GM21526 (cell line): ENCODE data around the gene GRIPAP1.
"Not testable (repeated sequence)": the region's sequence is repeated elsewhere in the genome, so short reads cannot be mapped to it uniquely, and the experiment has no call there.

Source experiments
- ATAC-seq: cut with Tn5 transposase; IDR thresholded peaks from one replicate; pipeline ENCODE4 v1.9.1; 2021; ENCODE audit warnings: moderate library complexity; ENCODE audit not compliant: unreplicated experiment, low FRiP score

The GRIPAP1 gene

DNA sequence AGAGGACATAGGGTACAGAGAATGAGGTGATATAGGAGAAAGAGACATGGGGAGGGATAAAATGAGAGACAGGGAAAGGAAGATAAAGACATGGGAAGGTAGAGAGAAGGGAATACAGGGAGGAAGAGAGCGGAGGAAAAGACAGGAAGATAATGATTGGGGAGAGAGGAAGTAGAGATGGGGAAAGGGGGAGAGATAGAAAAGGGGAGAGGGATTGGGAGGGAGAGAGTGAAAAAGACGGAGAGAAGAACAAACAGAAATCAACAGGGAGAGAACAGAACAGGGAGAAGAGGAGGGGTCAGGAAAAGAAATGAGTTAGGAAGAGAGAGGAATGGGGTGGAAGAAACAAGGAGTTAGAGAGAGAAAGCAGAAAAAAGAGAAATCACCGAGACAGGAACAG, 4.6 kb downstream of the GRIPAP1 start:
- ATAC-seq, result no peak

DNA sequence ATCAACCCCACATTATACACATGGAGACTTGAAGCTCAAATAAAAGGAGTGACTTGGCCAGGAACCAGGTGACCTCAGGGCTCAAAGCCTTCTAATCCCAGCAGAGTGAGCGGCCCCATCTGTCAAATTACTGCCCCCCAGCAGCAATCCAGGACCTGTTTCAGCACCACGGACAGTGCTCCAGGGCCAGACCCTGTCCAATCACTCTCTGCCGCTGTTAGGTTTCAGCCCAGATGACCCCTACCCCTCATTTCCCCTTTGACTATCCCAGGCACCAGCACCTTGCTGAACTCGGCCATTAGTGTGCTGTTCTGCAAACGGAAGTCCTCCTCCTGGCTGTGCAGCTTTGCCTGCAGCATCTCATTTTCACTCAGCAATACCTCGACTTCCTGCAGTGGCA, 5.1 kb downstream of the GRIPAP1 start:
- no peak for ATAC-seq

DNA sequence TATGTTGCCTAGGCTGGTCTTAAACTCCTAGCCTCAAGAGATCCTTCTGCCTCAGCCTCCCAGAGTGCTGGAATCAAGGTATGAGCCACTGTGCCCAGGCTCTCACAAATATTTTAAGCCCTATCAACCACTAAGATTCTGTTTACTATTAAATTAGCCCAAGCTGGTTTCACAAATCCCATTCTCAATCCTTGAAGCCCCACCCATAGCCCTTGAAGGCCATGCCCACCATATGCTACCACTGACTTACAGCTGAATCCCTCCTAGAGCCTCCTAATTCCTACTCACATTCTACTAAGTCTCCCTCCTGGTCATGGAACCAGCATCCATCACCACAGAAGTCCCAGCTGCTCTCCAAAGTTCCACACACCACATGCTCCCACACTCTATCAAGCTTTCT, 9.7 kb downstream of the GRIPAP1 start:
- no peak for ATAC-seq

DNA sequence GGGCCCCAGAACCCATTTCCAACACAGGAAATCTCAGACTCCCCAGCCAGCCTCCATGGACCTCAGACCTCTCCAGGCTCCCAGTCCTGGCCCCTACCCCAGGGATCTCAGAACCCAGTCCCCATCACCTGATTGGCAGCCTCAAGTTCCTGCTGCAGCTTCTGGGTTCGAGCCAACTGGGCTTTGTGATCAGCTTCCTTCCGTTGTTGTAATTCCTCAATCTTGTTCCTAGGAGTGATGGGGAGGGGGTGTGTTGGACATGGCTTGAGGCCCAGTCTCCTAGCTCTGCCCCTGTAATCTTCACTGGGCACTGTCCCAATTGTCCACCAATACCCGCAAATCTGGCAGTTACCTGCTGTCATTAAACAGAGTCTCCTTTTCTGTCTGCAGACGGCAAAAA, 12.6 kb downstream of the GRIPAP1 start:
- ATAC-seq, result no peak

DNA sequence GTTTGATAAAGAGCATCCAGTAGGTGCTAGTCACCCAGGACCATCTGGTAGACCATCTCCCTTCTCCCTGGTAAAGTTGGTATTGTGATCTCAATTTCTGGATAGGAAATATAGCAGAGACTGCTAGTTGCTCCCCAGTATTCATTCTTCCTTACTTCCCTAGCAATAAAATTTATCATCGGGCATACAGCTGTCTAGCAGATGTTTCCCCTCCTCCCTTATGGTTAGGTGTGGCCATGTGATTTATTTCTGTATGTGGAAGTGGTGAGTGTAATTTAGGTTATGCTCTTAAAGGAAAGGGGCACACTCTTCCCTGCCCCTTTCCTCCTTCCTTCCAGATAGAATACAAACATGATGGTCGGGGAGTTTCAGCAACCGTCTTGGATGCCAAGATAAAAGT, 18.2 kb downstream of the GRIPAP1 start:
- no peak for ATAC-seq

DNA sequence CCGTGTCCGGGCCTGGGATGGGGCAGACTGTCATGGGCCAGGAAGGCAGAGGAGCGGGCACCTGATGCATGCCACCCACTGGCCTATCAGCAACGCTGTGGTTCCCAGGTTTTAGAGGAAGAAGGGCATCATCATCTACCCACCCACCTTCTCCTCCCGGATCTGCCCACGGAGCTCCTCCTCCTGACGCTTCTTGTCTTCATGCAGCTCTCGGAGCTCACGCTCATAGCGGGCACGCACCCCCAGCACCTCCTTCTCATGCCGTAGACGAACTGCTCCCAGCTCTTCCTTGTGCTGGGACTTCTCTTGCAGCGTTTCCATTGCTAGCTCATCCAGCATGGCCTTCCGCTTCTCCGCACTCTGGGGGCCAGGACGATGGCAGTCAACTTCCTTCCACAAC, 19.0 kb downstream of the GRIPAP1 start:
- ATAC-seq, result no peak

DNA sequence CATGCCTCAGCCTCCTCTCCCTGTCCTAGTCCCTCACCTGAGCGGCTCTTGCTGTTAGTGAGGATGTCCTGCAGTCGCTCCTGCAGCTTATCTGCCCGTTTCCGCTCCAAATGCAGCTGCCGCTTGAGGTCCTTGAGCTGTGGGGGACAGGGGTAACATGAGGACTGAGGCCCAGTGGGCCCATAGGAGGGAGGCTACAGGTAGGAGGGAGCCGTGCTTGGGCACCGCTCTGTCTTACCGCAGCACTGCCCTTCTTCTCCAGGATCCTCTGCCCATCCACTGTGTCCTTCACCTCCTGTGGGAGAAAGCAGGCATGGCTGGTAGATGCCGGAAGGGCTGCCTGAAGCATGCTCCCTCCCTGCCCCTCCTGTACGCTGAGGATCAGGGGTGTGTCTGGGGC, 20.9 kb downstream of the GRIPAP1 start:
- no peak for ATAC-seq

DNA sequence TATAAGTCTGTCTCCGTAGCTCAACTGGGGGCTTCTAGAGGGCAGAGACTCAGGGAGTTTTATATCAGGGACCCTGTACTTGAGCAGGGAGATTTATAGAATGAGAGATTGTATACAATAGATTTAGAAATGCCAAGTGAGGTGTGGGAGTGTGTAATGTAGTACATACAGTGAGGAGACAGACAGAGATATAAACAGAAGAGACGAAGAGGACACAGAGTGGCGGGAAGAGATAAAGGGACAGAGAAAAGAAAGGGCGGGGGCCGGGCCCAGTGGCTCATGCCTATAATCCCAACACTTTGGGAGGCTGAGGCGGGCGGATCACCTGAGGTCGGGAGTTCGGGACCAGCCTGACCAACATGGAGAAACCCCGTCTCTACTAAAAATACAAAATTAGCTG, 21.7 kb downstream of the GRIPAP1 start:
- ATAC-seq, result not testable (repeated sequence)

DNA sequence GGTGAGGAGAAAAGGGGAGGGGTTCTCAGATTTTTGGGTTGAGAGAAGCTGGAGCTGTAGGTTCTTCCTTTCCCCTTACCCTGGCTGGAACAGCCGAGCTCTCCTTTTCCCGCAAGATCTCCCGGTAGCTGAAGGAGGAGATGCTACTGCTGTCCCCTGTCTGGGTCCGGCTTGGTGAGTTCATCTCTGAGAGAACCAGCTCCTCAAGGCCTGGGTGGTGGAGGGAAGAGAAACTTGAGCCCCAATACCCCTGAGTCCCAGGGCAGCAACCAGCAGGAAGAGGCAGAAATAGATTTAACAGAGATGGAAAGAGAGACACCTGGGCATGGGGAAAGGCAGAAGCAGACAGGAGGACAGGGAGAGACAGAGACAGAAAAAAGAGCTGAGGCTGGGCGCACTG, 23.8 kb downstream of the GRIPAP1 start:
- ATAC-seq, result no peak

DNA sequence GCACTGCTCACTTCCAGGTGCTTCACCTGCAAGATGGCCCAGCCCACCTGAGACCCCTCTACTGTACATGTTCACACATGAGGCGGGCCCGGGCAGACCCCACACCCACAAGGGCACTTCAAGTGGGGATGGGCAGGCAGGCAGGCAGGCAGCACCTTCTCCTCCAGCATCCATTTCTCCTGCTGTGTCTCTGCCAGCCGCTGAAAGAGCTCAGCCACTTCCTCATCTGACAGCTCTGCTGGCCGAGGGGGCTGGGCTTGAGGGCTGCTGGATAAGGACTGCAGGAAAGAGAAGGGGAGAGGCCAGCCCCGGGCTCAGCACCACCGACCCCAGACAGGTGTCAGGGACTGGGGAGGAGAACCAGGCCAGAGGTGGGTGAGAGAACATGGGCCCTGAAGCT, 26.0 kb downstream of the GRIPAP1 start:
- ATAC-seq, result no peak

DNA sequence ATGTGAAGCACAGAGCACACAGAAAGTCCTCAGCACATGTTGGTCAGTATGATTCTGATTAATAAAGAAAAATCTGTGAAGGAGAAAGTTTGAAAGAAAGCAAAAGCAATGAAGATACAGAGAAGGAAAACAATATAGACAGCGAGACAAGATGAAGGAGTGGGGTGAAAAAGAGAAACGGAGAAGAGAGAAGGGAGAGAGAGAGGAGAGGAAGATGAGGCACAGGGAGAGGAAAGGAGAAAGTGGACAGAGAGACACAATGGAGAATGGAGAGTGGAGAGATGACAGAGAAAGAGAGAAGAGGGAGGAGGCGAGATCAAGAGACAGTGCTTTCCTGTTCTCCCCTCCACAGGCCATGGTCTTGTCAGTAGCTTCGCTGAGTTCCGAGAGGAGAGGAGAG, 26.5 kb downstream of the GRIPAP1 start:
- no peak for ATAC-seq

DNA sequence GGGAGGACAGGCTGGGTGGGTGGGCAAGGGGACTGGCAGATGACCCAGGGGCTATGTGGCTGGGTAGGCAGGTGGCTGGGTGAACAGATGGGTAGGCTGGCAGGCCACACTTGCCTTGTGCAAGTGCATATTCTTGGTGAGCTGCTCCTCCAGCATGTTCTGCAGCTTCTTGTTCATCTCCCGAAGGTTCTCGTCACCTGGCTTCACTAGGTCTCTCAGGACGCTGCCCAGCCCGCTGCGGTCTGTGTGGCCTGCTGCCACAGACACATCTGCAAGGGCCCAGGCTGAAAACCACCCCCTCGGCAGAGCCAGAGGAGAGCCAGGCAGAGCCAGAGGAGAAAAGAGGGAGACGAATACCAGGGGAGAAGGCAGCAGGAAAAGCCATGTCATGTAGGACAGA, 27.0 kb downstream of the GRIPAP1 start:
- no peak for ATAC-seq

DNA sequence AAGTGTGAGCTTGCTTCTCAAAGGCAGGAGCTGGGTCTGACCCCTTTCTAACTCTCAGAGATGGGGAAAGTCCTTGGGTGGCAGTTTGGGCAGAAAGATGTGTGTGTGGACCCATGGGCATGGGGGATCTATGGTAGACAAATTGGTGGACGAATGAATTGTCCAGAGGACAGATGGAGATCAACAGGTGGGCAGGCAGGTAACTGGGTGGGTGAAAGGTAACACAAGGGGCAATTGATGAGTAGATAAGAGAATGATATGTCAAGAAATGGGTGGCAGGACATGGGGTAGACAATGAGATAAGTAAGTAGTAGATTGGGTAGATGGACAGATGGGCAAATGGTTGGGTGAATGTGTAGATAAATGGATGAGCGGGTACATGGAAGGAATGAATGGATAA, 27.5 kb downstream of the GRIPAP1 start:
- ATAC-seq, result no peak

DNA sequence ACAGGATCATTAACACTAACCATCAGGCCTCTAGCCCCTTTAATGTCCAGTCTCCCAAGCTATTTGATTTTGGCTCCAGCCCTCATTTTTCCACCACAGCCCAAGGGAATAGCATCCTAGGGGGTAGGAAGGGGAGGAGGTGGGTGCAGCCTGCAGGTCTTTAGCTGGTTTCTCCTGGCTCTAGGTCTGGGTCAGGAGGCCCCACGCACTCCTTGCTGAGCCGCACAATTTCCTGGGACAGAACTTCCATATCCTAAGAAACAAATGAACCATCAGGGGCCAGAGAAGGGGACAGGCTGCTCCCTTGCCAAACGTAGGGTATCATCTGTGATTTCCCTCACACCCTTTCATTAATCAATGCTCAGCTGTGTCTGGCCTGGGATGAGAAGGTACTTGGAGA, 28.0 kb downstream of the GRIPAP1 start:
- no peak for ATAC-seq

DNA sequence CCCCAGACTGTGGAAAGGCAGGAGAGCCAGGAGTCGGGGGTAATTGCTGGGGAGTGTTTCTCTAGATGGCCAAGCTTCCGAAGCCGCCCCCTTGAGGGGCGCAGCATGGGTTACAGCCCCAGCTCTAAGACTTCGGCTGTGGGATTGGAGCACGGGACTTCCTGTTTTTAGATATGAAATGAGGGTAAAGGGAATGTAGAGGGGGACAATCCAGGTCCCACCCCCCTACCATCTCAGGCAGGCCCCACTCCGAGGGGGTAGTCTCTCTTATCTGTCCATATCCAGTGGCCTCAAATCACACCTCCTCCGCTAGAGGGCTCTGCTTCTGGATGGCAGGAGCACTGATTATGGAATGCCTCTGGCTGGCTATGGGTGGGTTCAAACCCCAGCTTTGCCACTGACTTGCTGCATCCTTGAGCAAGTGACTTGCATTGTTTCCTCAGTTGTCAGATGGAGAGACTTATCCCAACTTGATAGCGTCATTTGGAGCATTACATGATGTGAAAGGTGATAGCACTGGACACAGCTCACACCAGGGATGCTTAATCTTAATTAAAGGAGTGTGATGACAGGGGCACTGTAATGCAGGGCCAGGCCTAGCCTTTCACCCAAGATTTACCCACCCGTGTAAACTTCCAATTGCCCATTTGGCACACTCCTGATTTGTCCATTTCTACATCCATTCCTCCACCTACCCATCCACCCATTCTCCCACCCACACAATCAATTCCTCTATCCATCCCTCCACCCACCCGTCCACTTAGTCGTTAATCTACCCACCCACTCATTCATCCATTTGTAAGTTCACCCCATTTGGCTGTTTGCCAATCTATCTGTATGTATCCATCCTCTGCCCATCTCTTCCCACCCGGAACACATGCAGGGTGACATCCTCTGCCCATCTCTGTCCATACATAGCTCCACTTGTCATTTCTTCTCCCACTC, 29.6 kb downstream of the GRIPAP1 start:
- no peak for ATAC-seq

DNA sequence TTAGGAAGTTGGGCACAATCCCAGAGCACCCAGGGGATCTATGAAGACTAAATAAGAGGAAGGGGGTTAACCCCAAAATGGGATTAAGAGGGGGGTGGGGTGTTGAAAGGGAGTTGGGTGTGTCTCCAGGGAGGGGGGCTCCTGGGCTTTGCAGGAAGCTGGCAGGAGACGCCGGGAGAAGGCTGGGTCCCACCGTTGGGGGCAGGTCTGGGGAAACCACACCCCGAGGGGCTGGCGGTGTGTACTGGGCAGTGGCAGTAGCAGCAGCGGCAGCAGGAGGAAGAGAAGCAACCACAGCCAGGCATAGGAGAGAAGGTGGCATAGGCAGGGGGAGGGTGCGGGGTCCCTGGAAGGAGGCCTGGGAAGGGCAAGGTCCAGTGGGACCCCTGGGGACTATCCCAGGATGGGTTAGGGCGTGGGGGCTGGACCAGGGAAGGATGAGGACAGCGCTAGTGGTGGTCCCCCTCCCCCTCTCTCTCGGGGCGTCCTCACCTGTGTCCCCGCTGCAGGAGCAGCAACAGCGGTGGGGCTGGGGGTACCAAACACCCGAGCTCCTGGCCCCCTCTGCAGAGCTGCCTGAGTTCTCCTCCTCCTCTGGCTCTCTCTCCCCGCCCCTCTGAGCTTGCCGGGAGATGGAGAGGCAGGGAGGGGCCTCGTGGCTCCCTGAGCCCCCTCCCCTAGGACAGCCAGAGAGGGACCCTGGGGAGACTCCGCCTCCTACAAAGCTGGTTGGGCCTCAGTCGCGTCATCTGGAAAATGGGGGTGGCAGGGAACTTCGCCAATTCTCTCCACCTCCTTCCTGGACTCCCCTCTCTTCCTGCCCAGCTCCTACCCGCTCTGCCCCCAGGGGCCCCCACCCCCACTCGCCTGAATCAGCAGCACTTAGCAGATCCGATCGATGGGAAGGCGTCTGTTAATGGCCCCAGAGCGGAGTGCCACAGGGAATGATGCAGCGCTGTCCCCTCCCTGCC, 30.5 kb downstream of the GRIPAP1 start, which contains the start of gene KCND1:
TSS of gene KCND1 (minus strand) at position 596 of the 971 bp plus-strand sequence. CDS start 1,573 bp downstream, outside the sequence.
- no peak for ATAC-seq

DNA sequence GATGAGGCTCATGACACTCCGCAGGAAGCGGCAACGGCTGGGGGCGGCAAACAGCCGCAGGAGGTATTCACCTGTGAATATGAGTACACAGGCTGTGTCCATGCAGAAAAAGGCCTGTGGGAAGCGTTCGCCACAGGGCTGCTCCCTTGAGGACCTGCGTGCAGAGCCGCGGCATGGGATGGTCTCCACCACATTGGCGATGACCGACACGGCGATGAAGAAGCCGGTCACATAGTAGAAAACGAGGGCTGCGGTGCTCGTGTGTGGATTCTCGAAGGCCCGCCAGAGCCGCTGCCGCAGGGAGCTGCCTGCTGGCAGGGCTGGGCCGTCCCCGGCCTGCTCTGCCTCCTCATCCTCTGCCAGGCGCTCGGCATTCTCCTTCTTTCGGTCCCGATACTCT, 32.6 kb downstream of the GRIPAP1 start:
- ATAC-seq, result no peak

DNA sequence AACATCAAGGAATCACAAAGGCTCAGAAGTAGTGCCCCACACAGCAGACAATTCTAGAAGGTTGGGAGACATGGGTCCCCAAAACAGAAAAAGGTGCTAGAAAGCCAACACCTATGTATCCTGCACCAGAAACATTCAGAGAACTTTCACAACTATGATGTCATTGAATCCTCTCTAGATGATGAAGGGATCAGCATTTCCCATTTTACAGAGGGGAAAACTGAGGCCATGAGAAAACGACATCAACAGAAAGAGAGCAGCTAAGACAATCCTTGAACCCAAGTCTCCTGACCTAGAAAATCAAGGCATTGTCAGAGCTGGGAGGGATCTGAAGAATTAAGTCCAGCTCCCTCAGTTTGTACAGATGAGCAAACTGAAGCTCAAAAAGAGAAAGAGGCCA, 33.7 kb downstream of the GRIPAP1 start:
- no peak for ATAC-seq

DNA sequence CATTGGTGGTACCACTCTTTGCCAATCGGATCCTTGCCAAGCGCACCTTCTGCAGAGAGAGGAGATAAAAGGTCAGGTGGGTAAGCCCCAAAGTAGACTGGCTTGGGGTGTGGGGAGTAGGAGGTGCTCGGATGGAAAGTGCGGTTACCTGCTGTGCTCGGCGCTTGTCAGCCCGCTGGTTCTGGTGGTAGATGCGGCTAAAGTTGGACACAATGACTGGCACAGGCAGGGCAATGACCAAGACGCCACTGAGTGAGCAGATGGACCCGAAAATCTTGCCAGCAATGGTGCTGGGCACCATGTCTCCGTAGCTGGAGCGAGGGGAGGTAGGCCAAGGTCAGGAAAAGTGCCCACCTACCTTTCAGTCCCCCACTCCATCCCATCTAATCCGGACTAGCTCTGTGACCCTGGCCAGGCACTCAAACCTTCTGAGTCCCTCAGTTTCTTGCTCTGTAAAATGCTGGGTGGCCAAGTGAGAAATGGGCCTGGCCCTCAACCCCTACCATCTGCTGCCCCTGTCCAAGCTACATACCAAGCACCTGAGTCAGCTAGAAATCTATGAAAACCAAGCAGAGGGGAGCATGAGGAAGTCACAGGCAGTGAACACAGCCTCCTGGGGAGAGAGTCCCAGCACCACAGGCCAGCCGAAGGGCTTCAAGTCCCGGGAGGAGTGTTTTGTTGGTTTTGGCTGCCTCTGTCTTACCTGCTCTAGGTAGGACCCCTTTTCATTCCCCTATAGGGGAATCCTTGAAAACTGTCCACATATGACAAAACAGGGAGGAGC, 35.1 kb downstream of the GRIPAP1 start:
- ATAC-seq, result no peak

DNA sequence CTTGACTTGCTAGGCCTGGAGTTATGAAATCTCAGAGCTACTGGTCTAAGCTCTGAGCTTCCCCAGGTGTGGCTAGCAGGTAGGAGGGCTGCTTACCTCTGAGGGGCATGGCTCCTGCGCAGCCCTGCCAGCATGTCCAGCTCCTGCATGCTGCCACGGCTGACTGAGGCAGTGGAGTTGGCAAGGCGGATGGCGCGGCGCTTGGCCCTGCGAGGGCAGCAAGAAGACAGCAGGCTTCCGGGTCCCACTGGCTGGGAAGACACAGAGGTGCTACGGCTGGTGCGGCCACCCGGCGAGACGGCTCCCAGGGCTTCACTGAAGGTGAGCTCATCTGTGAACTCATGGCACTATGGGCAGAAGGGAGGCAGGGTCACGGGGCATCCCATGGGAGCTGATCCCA, 36.1 kb downstream of the GRIPAP1 start:
- ATAC-seq, result no peak
